ENCODE measurements around the gene MYL12A. TPM values are rescaled to one million over a fixed set of nuclear protein-coding genes. Genes with fewer than 3 reads are reported as not detected.

MYL12A gene
- total RNA-seq, 1 donor from 2014 or later: 481 TPM

DNA sequence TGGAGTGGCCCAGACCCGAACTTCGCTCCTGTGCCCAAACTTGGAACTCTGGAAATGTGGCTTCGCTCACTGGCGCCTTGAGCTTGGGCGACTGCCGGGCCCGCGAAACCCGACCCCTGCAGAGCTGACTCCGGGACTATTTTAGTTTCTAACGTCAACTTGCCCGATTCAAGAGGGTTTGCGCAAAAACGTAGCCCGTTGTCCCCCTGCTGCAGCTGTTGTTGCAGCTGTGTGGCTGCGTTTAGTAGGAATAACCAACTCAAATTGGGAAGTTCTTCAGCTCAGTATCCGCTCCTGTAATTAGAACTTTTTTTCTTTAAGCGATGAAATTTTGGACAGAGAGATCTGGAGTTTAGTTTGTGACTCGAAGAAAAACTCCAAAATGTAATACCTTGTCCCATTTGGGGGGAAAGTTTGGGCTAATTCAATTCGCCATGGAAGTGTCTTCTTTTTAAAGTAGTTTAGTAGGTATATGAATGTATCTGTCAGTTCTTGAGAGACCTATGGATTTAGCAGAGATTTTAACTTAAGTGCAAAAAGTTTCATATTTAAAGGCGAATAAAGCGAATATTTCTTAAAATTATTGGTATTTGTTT lies 559 bp downstream of the MYL12A start:
- DNase-seq (no peak), ATAC-seq (peak in 1 of 2 donors; percentile 7)
- Histone ChIP-seq H3K9me3 (no peaks in the 10 kb centered on the region), H3K27me3 (ENCODE audit: low read depth) (no peaks in the 10 kb centered on the region), H3K4me1 (peaks cover 61% of the 10 kb centered on the region), H3K4me3 (peak overlapping the region; percentile 87), H3K27ac (peak overlapping the region; percentile 100), H3K36me3 (peaks cover 6% of the 10 kb centered on the region)
- intact Hi-C loops (cut with DNase I): no loop called here
- TF ChIP-seq, protein P1, sequence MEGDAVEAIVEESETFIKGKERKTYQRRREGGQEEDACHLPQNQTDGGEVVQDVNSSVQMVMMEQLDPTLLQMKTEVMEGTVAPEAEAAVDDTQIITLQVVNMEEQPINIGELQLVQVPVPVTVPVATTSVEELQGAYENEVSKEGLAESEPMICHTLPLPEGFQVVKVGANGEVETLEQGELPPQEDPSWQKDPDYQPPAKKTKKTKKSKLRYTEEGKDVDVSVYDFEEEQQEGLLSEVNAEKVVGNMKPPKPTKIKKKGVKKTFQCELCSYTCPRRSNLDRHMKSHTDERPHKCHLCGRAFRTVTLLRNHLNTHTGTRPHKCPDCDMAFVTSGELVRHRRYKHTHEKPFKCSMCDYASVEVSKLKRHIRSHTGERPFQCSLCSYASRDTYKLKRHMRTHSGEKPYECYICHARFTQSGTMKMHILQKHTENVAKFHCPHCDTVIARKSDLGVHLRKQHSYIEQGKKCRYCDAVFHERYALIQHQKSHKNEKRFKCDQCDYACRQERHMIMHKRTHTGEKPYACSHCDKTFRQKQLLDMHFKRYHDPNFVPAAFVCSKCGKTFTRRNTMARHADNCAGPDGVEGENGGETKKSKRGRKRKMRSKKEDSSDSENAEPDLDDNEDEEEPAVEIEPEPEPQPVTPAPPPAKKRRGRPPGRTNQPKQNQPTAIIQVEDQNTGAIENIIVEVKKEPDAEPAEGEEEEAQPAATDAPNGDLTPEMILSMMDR (IDR thresholded peaks at IDR 0.05): no peak

DNA sequence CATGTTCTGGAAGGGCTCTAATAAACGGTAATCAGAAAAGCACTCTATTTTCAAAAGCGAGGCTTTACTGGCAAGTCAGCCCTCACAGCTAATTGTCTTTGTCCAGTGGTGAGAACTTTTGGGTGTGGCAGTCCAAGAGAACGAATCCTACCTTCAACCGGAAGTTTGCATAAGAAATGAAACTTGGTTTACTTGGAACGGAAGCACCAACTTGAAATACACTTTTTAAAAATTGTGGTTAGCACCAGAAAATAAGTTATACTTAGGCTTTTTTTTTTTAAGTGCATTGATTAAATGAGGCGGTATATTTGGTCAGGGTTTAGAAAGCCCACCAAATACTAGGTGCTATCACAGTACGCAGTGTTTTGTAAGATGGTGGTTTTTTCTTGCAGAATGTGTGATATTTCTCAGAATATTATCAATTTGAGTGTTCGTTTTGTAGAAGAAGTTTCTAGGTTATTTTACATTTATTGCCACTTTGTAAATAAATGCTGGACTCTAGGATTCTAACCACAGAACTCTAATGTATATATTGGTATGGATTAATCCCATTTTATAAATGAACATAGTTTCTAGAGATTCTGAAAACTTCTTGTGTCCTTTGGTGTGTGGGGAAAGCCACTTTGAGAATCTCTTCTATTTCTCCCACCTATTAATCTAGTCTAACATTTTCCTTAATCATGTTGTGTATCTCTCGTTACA lies 1.2 kb downstream of the MYL12A start:
- peaks cover 12% of the 10 kb centered on the region for H3K36me3 ChIP-seq
- TF ChIP-seq, protein P1 (IDR thresholded peaks at IDR 0.05): no peak
- peaks cover 68% of the 10 kb centered on the region for H3K4me1 ChIP-seq
- H3K9me3 ChIP-seq: no peaks in the 10 kb centered on the region
- H3K27ac ChIP-seq: peak overlapping the region; percentile 100
- no peaks in the 10 kb centered on the region for H3K27me3 ChIP-seq (ENCODE audit: low read depth)
- ATAC-seq (peak in 1 of 2 donors; percentile 40), DNase-seq (no peak)
- peak overlapping the region; percentile 87 for H3K4me3 ChIP-seq
- intact Hi-C loops (cut with DNase I): no loop called here

DNA sequence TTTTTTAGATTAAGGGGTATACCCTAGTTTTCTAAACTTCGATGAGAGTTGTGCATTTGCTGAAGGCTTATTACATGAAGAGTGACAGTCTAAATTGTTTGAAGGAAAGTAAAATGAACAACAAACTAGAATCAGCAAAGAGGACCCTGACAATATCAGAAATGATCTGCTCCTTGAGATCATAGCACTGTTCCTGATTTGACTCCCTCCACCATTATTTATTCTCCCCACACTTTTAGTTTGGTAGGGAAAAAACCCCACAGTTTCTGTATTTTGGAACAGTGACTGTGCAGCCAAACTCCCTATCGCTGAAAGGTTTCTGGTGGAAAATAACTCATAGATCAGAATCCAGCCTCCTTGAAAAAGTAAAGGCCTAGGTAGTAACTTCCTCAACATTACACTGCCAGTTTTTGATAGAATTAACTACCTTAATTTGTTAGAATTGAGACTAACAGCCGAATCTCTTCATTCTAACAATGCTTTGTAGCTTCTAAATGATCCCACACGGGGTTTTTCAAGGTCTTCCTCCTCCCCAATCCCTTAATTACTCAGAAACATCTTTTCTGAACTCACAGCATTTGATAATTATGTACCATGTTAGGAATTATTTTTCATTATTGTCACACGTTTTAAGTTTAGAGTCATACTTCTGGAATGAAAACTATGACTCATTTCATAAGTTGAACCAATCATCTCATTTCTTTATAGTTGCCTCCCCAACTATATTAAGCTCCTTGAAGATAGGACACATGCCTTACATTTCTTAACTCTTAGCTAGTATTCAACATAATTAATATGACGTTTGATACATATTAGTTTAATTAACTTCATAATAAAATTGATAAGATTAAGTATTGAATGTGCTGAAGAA lies 2.9 kb downstream of the MYL12A start:
- peak overlapping the region; percentile 87 for H3K4me3 ChIP-seq
- H3K27ac ChIP-seq: peak overlapping the region; percentile 54
- ATAC-seq (no peak), DNase-seq (no peak)
- intact Hi-C loops (cut with DNase I): no loop called here
- TF ChIP-seq, protein P1 (IDR thresholded peaks at IDR 0.05): no peak
- H3K9me3 ChIP-seq: no peaks in the 10 kb centered on the region
- H3K27me3 ChIP-seq (ENCODE audit: low read depth): no peaks in the 10 kb centered on the region
- H3K4me1 ChIP-seq: peaks cover 75% of the 10 kb centered on the region
- peaks cover 29% of the 10 kb centered on the region for H3K36me3 ChIP-seq

DNA sequence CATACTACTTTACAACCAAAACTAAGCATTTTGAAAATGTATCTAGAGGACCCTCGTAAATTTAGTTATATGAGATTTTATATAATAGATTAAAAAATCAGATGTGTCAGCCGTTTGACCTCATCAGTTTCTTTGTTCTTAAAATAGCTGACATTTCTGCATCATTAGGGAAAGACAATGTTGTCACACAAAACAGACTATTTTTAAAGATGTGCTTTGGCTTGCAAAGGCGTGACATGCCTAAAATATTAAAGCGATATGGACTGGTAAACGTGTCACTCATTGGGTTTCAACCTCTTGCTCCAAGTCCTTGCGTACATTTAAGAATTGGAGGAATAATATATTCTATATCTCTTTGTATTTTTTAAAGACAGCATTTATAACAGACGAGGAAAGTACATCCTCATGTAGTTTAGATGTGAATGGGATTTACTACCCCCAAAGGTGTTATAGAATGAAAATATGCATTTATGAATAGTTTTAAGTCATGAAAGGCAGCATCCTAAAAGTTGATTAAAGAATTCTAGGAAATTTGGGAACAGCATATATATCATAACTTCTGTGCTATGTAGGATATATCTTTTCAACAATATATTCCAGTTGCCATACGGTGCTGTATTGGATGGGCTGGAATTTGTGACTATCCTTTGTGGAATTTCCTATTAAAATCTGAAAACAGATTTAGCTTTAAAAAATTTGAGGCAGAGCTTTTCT lies 3.8 kb downstream of the MYL12A start:
- Histone ChIP-seq H3K27me3 (ENCODE audit: low read depth) (no peaks in the 10 kb centered on the region), H3K27ac (peak overlapping the region; percentile 6), H3K4me3 (peak overlapping the region; percentile 87), H3K4me1 (peaks cover 79% of the 10 kb centered on the region), H3K36me3 (peaks cover 38% of the 10 kb centered on the region), H3K9me3 (no peaks in the 10 kb centered on the region)
- no peak for ATAC-seq
- TF ChIP-seq, protein P1 (IDR thresholded peaks at IDR 0.05): no peak
- intact Hi-C loops (cut with DNase I): no loop called here
- no peak for DNase-seq

DNA sequence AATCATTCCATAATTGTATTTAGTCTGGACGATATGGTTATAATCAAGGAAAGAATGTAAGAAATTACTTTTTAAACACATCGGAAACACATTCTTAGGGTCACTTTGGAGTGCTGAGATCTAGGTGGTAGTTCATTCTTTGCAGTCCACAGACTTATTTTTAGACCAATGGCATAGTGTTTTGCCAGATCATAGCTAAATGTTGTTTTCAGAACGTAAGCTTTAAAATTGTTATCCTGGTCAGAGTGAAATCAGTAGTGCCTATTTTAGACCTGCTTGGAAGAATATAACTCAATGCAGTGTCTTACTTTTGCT lies 4.3 kb downstream of the MYL12A start:
- Histone ChIP-seq H3K4me1 (peaks cover 81% of the 10 kb centered on the region), H3K27ac (peak overlapping the region; percentile 6), H3K36me3 (peaks cover 43% of the 10 kb centered on the region), H3K4me3 (no peak overlapping the region), H3K27me3 (ENCODE audit: low read depth) (no peaks in the 10 kb centered on the region), H3K9me3 (no peaks in the 10 kb centered on the region)
- DNase-seq (no peak), ATAC-seq (no peak)
- intact Hi-C loops (cut with DNase I): no loop called here
- TF ChIP-seq, protein P1 (IDR thresholded peaks at IDR 0.05): no peak

All from lower lobe of right lung (tissue), 2 donors.